HG03095 (cell line): ENCODE measurements around the gene PLB1.

Experiments used
- ATAC-seq: cut with Tn5 transposase; IDR thresholded peaks from one replicate; pipeline ENCODE4 v1.9.1; 2021; ENCODE audit warnings: moderate library complexity; ENCODE audit not compliant: unreplicated experiment

The PLB1 gene

DNA sequence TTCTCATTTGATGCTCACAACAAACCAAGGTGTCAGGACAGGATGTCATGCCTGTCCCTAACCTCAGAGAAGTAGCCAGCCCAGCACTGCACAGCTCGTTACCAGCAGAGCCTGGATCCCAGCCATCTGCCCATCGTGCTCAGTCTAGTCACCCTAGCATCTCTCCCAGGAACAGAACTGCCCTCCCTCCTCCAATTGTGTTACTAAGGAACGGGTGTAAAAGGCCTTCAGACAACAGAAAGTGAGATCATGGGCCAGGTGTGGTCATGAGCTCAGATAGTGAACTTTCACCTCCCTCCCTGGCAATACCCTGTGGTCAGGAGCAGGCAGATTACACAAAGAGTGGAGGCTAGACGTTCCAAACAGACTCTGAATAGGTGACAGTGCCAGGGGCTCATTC lies 144.0 kb downstream of the PLB1 start:
- no peak for ATAC-seq

DNA sequence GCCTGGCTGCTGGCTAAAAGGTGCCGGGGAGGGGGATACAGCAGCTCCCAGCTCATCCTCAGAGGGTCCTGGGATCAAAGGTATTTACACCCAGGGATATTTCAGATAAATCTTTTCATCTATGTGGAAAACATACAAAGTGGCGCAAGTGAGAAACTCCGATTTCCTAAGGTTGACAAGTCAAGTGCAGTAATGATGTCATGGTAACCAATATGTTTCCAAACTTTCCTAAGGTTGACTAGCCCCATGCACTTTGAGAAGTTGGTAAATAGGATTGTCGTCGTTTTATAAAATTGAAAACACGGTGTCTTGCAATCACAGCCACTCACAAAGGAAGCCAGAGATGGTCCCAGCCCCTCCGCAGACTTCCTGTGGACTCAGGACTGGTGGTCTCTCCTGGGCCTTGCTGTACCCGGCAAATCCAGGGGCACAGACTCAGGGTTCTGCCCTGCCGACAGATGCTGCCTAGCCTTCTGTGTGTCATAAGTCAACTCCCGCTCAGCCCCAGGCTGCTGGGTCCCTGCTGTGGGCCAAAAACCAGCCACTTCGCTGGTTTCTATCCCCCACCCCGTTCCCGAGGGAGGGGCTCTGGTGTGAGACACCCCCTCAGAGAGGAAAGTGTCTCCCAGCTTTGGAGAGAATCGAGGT lies 144.5 kb downstream of the PLB1 start:
- ATAC-seq: no peak

DNA sequence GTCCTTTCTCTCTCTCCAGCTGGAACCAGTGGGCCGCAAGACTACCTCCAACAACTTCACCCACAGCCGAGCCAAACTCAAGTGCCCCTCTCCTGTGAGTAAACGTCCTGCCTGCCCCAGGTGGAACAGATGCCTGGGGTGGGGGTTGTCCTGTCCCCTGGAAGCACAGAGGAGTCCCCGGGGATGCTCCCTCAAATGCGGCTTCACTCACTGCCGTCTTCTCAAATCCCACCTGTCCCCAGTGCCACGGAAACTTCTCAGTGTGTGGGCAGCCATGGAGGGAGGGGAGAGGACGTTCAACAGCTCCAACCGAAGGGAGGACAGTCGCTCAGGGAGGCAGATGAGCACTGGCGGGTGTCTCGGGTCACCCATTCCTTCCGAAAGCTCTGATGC lies 145.0 kb downstream of the PLB1 start:
- ATAC-seq: no peak

DNA sequence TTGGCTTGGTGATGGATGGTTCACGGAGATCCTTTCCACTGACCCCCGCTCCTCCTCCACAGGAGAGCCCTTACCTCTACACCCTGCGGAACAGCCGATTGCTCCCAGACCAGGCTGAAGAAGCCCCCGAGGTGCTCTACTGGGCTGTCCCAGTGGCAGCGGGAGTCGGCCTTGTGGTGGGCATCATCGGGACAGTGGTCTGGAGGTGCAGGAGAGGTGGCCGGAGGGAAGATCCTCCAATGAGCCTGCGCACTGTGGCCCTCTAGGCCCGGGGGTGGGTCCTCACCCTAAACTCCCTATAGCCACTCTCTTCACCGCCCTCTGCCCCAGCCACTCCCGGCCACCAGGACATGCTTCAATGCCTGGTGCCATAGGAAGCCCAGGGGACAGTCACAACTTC lies 146.9 kb downstream of the PLB1 start:
- ATAC-seq: no peak

DNA sequence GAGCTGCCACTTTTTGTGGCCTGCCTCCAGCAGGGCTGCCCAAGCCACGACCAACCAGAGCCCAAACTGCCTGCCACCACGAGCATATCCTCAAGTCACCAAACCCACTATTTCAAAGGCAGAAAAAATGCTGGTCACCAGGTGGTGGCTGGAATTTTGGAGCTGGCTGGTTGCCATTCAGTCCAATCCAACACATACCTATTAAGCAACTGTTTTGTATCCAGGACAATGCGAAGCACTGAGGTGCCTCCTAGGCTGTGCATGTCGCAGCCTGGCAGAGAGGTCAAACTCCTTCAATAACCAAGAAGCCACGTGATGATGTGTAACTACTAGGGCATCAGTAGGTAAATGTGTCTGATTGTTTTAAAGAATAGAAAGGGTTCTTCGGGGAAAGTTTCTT lies 147.5 kb downstream of the PLB1 start:
- no peak for ATAC-seq

DNA sequence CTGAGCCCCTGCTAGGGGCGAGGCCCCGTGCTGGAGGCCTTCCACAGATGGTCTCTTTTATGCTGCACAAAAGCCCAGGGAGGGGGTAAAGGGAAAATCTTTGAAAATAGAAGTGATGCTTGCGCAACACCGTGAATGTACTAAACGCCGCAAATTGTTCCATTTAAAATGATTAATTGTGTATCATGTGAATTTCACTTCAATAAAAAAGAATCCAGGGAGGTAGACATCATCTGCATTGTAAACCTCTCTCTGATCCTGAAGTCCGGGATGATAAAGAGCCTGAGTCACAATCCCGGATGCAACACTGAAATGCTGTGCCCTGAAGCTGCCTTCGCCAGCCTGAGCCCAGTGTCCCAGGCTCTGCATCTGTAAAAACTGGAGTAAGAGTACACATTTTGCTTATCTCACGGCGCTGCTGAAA lies 148.1 kb downstream of the PLB1 start:
- no peak for ATAC-seq

DNA sequence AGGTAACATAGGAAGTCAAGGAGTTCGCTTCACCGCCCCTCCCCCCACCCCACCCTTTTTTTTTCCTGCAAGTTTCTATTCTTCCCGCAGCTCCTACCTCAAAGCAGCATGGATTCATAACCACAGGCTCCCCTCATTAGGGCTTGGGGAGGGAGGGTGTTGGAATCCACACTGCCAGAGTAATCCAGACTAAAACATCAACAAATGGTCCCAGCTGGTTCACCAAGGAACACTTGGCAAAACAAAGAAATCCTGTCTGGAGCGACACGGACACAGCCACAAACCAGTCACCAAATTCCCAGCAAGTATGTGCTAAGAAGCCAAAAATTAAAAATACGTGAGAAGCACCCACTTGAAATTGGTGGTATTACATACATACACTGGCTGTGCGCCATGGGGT lies 148.9 kb downstream of the PLB1 start:
- ATAC-seq: no peak

DNA sequence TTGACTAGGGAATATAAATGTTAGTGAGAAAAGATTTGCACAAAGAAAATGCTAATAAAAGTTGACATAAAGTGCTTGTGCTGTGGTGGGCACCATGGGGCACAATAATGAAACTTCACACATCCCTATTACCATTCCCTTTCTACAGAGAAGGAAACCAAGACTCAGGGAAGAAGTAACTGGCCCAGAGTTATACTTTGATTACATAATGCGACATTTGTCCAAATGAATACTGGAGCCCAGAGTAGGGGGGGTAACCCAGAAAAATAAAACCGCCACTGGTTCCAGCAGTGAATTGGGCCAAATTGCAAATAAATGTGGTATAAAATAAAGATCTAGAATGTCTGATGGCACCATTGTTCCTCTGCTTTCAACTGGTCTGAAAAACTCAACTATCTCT lies 149.7 kb downstream of the PLB1 start:
- no peak for ATAC-seq

DNA sequence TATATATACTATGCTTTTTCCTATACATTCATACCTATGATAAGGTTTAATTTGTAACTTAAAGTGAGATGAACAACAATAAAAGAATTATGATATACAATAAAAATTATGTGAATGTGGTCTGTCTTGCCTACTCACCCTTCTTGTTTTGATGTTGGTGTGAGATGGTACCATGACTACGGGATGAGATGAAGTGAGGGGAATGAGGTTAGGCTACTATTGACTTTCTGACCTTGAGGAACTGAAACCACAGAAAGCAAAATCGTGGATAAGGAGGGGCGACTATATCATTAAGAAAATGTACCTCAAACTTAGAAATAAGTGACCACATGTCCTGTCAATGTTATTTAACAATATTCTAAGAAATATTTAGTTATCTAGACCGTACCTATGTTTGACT lies 151.8 kb downstream of the PLB1 start:
- no peak for ATAC-seq

DNA sequence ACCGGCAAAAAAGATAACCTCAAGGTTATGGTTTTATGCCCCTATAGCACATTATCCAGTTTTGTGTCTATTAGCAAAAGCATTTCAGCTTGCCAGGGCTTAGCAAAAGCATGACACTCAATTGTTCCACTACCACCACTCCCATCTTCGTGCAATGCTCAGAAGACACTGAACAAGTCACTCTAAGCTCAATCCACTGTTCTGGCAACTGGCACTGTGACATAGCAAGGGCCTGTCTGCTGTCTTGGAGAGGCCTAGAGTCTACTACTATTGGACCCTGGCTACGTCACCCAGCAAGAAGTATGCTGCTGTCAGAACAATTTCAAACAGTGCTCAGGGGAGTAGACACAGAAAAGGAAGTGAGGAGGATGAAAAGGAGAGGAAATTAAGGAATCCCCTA lies 152.3 kb downstream of the PLB1 start:
- ATAC-seq: no peak

DNA sequence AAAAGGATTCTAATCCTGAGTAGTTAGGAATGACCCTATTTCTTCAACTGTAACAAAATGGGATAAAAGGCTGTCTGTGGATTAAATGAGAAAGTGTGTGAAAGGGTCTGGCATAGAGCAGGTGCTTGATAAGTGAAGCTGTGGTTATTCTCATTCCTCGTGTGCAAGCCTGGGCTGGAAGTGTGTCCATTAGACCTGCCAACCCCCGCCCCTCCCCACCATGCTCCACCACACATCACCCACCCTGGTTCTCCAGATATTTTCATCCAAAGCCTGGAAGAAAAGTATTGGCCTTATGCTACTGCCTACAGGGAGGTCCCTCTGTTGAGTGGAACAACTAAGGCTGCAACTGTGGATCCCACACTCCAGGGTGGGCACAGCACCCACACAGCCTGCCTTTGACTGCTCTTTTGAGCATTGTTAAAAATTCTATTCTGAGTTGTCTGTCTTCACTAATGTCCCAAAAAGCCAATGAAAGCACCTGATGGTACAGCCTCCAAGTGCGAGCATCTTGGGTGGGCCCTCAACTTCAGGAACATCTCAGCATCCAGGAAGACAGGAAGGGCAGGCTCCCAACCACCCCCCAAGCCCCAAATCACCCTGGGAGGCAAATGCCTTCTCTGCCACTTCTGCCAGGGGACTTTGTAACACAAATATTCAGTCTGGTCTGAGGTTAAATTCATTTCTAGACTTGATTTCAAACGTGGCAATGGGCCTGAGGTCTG lies 153.0 kb downstream of the PLB1 start:
- no peak for ATAC-seq

DNA sequence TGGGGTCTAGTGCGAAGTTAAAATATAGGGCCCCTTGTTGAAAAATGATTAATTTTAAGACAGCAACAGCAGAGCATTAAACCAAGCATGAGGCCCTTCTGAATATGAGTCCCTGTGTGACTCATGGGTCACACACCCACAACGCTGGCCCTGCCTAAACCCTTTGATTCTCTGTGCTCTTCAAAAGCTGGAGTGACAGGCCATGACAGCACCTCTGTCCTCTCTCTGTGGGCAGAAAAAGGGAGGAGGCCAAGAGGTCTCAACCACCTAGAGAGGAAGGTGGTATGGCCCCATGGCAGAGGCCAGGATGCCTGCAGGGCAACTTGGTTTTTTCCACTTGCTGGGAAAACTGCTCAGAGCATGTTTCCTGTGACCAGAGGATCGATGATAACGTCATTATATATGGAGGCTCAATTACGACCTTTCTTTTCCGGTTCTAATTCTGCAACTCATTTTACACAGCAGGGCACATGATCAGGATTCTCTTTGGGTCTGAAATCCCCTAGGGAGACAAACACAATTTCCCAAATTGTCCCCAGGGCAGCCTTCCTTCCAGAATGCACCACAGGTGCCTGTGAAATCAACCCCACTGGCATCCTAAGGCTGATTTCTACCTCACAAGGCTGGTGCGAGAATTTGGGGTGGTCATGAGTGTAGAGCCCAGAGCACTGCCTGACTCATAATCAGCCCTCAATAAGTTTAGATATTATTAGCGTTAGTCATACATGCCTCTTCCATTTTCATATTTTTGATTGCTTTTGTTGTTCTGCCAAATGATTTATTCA lies 153.8 kb downstream of the PLB1 start:
- ATAC-seq: no peak

DNA sequence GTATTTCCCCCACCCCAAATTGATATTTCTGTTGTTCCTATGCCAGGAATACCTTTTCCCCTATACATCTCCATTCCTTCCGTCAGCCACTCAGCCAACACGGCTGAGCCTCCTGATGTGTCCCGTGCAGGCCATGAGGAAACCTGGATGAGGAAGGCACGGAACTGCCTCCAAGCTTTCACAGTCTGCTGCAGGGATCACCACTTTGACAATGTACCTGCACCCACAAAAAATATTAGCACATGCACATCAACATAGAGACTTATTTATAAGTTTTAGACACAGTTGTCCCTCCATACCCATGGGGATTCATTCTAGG lies 154.4 kb downstream of the PLB1 start:
- no peak for ATAC-seq

DNA sequence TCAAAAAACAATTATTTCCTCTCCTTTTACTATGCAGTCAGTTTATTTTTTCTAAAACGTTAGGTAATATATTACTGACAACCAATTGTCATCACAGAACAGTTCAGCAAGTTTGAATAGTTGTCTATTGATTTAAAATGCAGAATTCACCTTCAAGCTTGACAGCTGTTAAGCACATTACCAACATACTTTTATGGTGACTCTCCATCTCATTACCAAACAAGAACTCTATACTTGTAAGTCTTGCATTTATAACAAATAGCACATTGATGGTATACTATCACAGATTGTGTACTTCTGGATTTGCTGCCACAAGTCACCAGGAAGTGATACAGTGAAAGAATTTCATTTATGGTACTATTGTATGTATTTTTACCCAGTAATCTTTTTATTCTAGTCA lies 156.4 kb downstream of the PLB1 start:
- ATAC-seq: no peak

DNA sequence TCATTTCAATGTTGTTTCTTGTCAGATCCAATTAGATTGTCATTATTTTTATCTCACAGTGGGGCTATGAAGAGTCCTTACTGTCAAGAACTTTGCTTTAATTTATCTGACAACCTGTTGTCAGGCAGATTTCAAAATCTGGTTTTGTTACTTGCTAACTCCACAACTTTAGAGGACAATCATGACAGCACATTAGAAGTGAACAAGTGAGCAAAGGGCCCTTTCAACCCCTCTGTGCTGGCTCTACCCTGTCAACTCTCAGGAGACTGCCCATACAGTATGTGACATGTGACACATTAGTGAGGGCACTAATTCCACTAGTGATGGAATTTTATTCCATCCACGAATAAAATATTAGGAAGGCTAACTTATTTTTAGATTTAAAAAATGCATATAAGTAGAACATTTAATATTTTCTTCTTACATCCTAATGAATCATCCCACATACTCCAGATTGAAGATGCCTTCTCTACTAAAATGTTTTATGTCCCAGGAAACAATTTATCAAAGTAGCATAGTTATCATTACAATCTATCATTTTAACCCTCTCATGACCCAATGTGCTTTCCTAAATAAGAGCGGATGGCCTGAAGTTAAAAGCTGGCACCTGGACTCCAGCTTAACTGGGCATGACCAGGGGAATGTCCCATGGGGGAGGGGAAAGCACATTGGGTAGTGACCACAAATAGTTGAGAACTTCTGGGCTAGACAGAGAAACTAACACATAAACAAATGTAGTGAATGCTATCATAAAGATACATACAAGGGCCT lies 158.2 kb downstream of the PLB1 start:
- ATAC-seq: no peak

DNA sequence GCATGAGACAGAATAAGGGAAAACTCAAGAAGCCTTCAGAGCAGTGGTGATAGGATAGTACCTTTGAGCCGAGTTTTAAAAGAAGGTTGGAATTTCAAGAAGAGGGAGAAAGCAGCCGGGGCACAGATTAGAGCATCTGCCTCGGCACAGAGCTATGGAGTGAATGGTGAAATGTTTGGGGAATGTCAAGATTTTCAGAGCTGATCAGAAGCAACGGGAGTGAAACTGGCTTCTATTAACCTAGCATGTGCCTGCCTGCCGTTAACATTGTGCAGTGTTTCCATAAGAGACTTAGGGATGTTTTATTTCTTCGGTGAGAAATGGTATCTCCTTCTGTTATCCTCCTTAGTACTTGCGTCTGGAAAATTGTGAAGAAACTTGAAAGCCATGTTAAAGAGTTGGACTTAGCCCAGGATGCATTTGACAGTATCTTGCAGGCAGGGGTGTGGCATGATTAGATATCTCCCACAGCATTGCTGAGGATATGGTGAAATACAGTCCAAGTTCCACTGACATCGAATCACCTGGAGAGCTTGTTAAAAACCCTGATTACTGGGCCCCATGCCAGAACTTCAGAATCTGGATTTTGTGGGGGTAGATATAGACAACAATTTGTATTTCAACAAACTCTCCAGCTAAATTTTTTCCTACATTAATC lies 158.9 kb downstream of the PLB1 start:
- ATAC-seq: no peak

DNA sequence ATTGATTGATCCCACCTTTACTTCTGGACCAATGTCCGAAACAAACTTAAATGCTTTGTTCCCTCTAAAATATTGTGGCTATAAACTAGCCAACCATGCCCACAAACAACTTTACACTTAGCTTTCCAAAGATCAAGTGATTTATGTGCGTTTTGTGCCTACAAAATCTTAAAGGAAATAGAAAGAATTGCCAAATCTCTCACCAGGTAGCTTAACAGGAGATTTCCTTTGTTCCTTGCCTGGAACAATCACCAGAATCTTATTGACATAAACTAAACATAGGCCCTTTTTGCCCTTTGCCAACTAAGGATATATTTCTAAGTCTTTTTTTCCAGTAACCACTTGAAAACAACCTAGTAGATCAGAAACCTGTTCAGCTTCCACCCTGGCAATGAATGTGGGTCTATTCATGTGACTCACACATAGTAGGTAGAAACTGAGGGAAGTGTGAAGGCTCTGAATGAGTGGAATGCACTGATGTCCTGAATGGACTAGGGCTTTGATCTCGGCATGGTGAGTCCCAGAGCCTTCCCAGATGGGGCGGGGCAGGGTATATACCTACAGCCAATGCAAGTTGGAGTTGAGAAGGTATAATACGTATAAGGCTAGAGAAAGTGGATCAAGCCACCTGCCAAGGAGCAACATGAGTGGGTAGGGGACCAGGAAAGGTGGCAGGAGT lies 161.2 kb downstream of the PLB1 start:
- no peak for ATAC-seq

DNA sequence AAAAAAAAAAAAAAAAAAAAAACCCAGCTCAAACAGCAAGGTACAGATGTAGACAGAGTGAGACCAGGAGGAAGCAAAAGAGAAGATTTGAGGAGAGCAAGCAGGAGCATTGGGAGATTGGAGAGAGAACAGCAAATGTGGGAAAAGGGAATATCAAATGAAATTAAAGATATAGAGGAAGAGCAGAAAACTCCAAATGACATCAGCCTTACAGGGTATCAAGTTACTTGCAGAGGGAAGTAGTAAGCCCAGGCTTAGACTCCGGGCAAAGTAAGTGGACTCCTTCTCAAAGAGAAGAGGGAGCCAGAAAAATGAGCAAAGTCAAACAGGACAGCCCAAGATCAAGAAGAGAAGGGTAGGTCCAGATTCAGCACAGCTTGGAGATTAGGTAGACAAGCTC lies 162.5 kb downstream of the PLB1 start:
- no peak for ATAC-seq

DNA sequence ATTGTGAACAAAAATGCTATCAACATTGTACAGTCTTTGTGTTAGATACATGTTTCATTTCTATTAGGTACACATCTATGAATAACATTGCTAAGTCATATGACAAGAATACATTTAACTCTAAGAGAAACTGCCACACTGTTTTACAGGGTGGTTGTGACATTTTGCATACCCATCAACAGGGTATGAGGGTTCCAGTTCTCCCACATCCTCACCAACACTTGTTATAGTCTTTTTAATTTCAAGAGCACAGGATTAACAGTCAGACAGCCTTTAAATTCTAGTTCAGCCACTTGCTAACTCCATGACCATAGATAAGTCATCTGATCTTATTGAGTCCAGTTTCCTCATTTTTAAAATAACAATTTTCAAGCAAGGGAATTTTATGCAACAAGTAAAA lies 163.3 kb downstream of the PLB1 start:
- ATAC-seq: no peak

DNA sequence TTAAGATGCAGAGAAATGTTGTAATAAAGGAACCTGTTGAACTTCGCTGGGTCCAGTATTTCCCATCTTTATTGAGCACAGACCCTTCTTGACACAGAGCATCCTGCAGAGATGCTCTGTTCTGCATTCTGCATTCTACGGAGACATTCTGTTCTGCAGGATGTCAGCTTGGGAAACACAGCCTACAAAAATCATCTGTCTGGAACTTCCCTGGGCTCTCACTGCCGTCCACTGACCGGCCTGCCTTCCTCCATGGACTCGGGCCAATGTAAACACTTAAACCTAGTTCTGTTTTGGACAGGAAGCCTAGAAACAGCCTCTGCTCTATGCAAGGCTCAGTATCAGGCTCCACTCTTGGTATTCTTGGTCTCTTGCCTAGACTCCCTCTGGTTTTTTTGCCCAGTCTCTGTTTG lies 165.7 kb downstream of the PLB1 start:
- ATAC-seq: no peak
